Measurements from ENCODE around the gene ADPRHL1. TPM values are rescaled to one million over a fixed set of nuclear protein-coding genes. Genes with fewer than 3 reads are reported as not detected.
"Not testable (repeated sequence)": the region's sequence is repeated elsewhere in the genome, so short reads cannot be mapped to it uniquely, and the experiment has no call there.

ADPRHL1 gene
- total RNA-seq, 6 experiments from 2014 or later: 1.0 to 2.0 (median 1.5) TPM

- H3K27me3 Mint-ChIP-seq (ENCODE audit: insufficient read depth): no peaks in the 10 kb centered on the region
- no peaks in the 10 kb centered on the region for H3K9me3 Mint-ChIP-seq
- TF ChIP-seq, protein P1, sequence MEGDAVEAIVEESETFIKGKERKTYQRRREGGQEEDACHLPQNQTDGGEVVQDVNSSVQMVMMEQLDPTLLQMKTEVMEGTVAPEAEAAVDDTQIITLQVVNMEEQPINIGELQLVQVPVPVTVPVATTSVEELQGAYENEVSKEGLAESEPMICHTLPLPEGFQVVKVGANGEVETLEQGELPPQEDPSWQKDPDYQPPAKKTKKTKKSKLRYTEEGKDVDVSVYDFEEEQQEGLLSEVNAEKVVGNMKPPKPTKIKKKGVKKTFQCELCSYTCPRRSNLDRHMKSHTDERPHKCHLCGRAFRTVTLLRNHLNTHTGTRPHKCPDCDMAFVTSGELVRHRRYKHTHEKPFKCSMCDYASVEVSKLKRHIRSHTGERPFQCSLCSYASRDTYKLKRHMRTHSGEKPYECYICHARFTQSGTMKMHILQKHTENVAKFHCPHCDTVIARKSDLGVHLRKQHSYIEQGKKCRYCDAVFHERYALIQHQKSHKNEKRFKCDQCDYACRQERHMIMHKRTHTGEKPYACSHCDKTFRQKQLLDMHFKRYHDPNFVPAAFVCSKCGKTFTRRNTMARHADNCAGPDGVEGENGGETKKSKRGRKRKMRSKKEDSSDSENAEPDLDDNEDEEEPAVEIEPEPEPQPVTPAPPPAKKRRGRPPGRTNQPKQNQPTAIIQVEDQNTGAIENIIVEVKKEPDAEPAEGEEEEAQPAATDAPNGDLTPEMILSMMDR (IDR thresholded peaks at IDR 0.05): no peak
- no peak overlapping the region for H3K27ac Mint-ChIP-seq
- H3K36me3 Mint-ChIP-seq (ENCODE audit: low read depth): peaks cover 47% of the 10 kb centered on the region
- DNase-seq: no peak
- no peaks in the 10 kb centered on the region for H3K4me1 Mint-ChIP-seq (ENCODE audit: low read depth)
- H3K4me3 Mint-ChIP-seq: no peak overlapping the region
Observed at GRCh38 chr13:113471844-113472243, 18.6 kb upstream of the ADPRHL1 start.

DNA sequence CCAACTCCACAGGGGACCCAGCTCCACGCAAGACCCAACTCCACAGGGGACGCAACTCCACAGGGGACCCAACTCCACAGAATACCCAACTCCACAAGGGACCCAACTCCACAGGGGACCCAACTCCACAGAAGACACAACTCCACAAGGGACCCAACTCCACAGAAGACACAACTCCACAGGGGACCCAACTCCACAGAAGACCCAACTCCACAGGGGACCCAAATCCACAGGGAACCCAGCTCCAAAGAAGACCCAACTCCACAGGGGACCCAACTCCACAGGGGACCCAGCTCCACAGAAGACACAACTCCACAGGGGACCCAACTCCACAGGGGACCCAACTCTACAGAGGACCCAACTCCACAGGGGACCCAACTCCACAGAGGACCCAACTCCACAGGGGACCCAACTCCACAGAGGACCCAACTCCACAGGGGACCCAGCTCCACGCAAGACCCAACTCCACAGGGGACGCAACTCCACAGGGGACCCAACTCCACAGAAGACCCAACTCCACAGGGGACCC lies 17.4 kb upstream of the ADPRHL1 start:
- H3K4me3 Mint-ChIP-seq; H3K9me3 Mint-ChIP-seq; H3K27ac Mint-ChIP-seq; DNase-seq; H3K27me3 Mint-ChIP-seq (ENCODE audit: insufficient read depth); H3K4me1 Mint-ChIP-seq (ENCODE audit: low read depth): not testable (repeated sequence)
- H3K36me3 Mint-ChIP-seq (ENCODE audit: low read depth): peaks cover 37% of the 10 kb centered on the region

- no peaks in the 10 kb centered on the region for H3K4me1 Mint-ChIP-seq (ENCODE audit: low read depth)
- DNase-seq: no peak
- no peaks in the 10 kb centered on the region for H3K9me3 Mint-ChIP-seq
- H3K4me3 Mint-ChIP-seq: no peak overlapping the region
- no peaks in the 10 kb centered on the region for H3K27me3 Mint-ChIP-seq (ENCODE audit: insufficient read depth)
- no peak overlapping the region for H3K27ac Mint-ChIP-seq
- TF ChIP-seq, protein P1 (IDR thresholded peaks at IDR 0.05): no peak
- peaks cover 31% of the 10 kb centered on the region for H3K36me3 Mint-ChIP-seq (ENCODE audit: low read depth)
Observed at GRCh38 chr13:113470073-113470472, 16.8 kb upstream of the ADPRHL1 start.

DNA sequence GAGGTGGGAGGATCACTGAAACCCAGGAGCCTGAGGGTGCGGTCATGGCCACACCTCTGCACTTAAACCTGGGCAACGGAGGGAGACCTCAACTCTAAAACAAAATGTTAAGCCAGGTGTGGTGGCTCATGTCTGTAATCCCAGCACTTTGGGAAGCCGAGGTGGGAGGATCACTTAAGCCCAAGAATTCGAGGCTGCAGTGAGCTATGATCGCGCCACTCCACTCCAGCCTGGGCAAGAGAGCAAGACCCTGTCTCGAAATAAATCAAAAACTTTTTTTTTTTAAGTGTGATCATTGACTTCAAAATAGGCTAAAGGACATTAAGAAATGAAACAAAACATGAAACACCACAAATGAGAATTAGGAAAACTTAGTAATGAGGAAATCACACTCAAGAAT lies 16.3 kb upstream of the ADPRHL1 start:
- DNase-seq: no peak
- Mint-ChIP-seq H3K4me3 (no peak overlapping the region), H3K9me3 (no peaks in the 10 kb centered on the region), H3K4me1 (ENCODE audit: low read depth) (no peaks in the 10 kb centered on the region), H3K27me3 (ENCODE audit: insufficient read depth) (no peaks in the 10 kb centered on the region), H3K27ac (no peak overlapping the region), H3K36me3 (ENCODE audit: low read depth) (peaks cover 26% of the 10 kb centered on the region)
- TF ChIP-seq, protein P1 (IDR thresholded peaks at IDR 0.05): no peak

GRCh38 chr13:113468472-113469201 lies 15.3 kb upstream of the ADPRHL1 start:
- no peaks in the 10 kb centered on the region for H3K4me1 Mint-ChIP-seq (ENCODE audit: low read depth)
- TF ChIP-seq, protein P1 (IDR thresholded peaks at IDR 0.05): no peak
- H3K27ac Mint-ChIP-seq: no peak overlapping the region
- no peak overlapping the region for H3K4me3 Mint-ChIP-seq
- DNase-seq: no peak
- H3K36me3 Mint-ChIP-seq (ENCODE audit: low read depth): peaks cover 17% of the 10 kb centered on the region
- H3K27me3 Mint-ChIP-seq (ENCODE audit: insufficient read depth): no peaks in the 10 kb centered on the region
- H3K9me3 Mint-ChIP-seq: no peaks in the 10 kb centered on the region

GRCh38 chr13:113468029-113468428 lies 14.7 kb upstream of the ADPRHL1 start:
- H3K27me3 Mint-ChIP-seq (ENCODE audit: insufficient read depth): no peaks in the 10 kb centered on the region
- H3K4me1 Mint-ChIP-seq (ENCODE audit: low read depth): no peaks in the 10 kb centered on the region
- no peak overlapping the region for H3K4me3 Mint-ChIP-seq
- DNase-seq: no peak
- H3K27ac Mint-ChIP-seq: no peak overlapping the region
- TF ChIP-seq, protein P1 (IDR thresholded peaks at IDR 0.05): no peak
- peaks cover 12% of the 10 kb centered on the region for H3K36me3 Mint-ChIP-seq (ENCODE audit: low read depth)
- no peaks in the 10 kb centered on the region for H3K9me3 Mint-ChIP-seq

All from HFFc6 (cell line).